GM12873 (cell line): Measurements from ENCODE around the gene FSIP1.
A peak's percentile ranks its signal among the peaks of the same experiment; 100 is the strongest.

Source experiments
- CTCF ChIP-seq: IDR thresholded peaks from 2 replicates; pipeline ENCODE4 v1.5.1; 2012; ENCODE audit warnings: low read depth, mild to moderate bottlenecking, moderate library complexity, low read length, control low read depth; ENCODE audit not compliant: insufficient read depth; ENCODE audit errors: missing control alignments

FSIP1 gene

GRCh38 chr15:39584662-39585388 is 197.8 kb downstream of the FSIP1 start:
- TF ChIP-seq CTCF = no peak

- no peak for TF ChIP-seq CTCF
Measured at GRCh38 chr15:39584266-39584659, 198.4 kb downstream of the FSIP1 start.

GRCh38 chr15:39583596-39584265 is 198.9 kb downstream of the FSIP1 start:
- TF ChIP-seq CTCF = peak; percentile 38

- TF ChIP-seq CTCF = no peak
Measured at GRCh38 chr15:39582977-39583595, 199.6 kb downstream of the FSIP1 start.

- TF ChIP-seq CTCF = no peak
Measured at GRCh38 chr15:39582286-39582976, 200.2 kb downstream of the FSIP1 start.

GRCh38 chr15:39581793-39582285 is 200.8 kb downstream of the FSIP1 start:
- TF ChIP-seq CTCF = peak; percentile 1
